H9 (cell line): ENCODE data around the gene ZIC5. TPM values are rescaled to one million over a fixed set of nuclear protein-coding genes. Genes with fewer than 3 reads are reported as not detected.

Experiments
- DNase-seq: peaks from one replicate; pipeline ENCODE4 v3.0.0-alpha.2; 2017
- H2AFZ ChIP-seq: one replicate; pipeline ENCODE4 v1.6.1; 2013; ENCODE audit warnings: mild to moderate bottlenecking, low read length, control low read depth, moderate library complexity
- H2AK5ac ChIP-seq: 2 replicates; pipeline ENCODE4 v1.6.1; 2013; ENCODE audit warnings: low read length, control low read depth, mixed read lengths; ENCODE audit not compliant: insufficient read length
- H2BK120ac ChIP-seq: one replicate; pipeline ENCODE4 v1.6.1; 2013; ENCODE audit warnings: low read depth, mild to moderate bottlenecking, low read length, control low read depth, inconsistent platforms; ENCODE audit not compliant: poor library complexity, severe bottlenecking
- H2BK12ac ChIP-seq: 2 replicates; pipeline ENCODE4 v1.6.1; 2013; ENCODE audit warnings: low read length, control low read depth, mixed read lengths, low read depth; ENCODE audit not compliant: insufficient read length
- H2BK15ac ChIP-seq: 2 replicates; pipeline ENCODE4 v1.6.1; 2013; ENCODE audit warnings: low read depth, low read length, control low read depth
- H2BK20ac ChIP-seq: one replicate; pipeline ENCODE4 v1.6.1; 2013; ENCODE audit warnings: low read depth, mild to moderate bottlenecking, low read length, control low read depth, inconsistent platforms; ENCODE audit not compliant: poor library complexity, severe bottlenecking
- H2BK5ac ChIP-seq: 2 replicates; pipeline ENCODE4 v1.6.1; 2013; ENCODE audit warnings: low read length, control low read depth, mixed read lengths; ENCODE audit not compliant: insufficient read length
- H3K14ac ChIP-seq: 2 replicates; pipeline ENCODE4 v1.6.1; 2013; ENCODE audit warnings: low read length, control low read depth; ENCODE audit not compliant: insufficient read depth
- H3K18ac ChIP-seq: 2 replicates; pipeline ENCODE4 v1.6.1; 2013; ENCODE audit warnings: low read depth, mild to moderate bottlenecking, mixed read lengths, low read length, control low read depth; ENCODE audit not compliant: insufficient read length
- H3K23ac ChIP-seq: 2 replicates; pipeline ENCODE4 v1.6.1; 2013; ENCODE audit warnings: low read length, control low read depth, mixed read lengths, low read depth; ENCODE audit not compliant: insufficient read length
- H3K23me2 ChIP-seq: 2 replicates; pipeline ENCODE4 v1.6.1; 2013; ENCODE audit warnings: low read depth, mild to moderate bottlenecking, mixed read lengths, low read length, control low read depth; ENCODE audit not compliant: insufficient read length, poor library complexity, severe bottlenecking
- H3K27ac ChIP-seq: 2 replicates; pipeline ENCODE4 v1.5.1; 2013; ENCODE audit warnings: low read length, control low read depth, mixed read lengths, low read depth; ENCODE audit not compliant: insufficient read length
- H3K27me3 ChIP-seq: 2 replicates; pipeline ENCODE4 v1.6.1; 2013; ENCODE audit warnings: low read length, control low read depth, inconsistent platforms; ENCODE audit not compliant: insufficient read depth
- H3K4ac ChIP-seq: 2 replicates; pipeline ENCODE4 v1.6.1; 2013; ENCODE audit warnings: low read depth, mild to moderate bottlenecking, control low read depth, inconsistent platforms, low read length, moderate library complexity
- H3K4me1 ChIP-seq: 2 replicates; pipeline ENCODE4 v1.6.1; 2013; ENCODE audit warnings: low read length, control low read depth, inconsistent platforms; ENCODE audit not compliant: insufficient read depth
- H3K4me2 ChIP-seq: 2 replicates; pipeline ENCODE4 v1.6.1; 2013; ENCODE audit warnings: low read length, control low read depth, mixed read lengths; ENCODE audit not compliant: insufficient read length, insufficient read depth
- H3K56ac ChIP-seq: 2 replicates; pipeline ENCODE4 v1.6.1; 2013; ENCODE audit warnings: low read depth, mild to moderate bottlenecking, mixed read lengths, low read length, control low read depth; ENCODE audit not compliant: insufficient read length
- H3K79me1 ChIP-seq: 2 replicates; pipeline ENCODE4 v1.6.1; 2013; ENCODE audit warnings: low read depth, mild to moderate bottlenecking, moderate library complexity, low read length, control low read depth, inconsistent platforms; ENCODE audit not compliant: insufficient read depth, poor library complexity, severe bottlenecking
- H3K79me2 ChIP-seq: 2 replicates; pipeline ENCODE4 v1.6.1; 2013; ENCODE audit warnings: low read length, control low read depth, inconsistent platforms; ENCODE audit not compliant: insufficient read depth
- H3K9ac ChIP-seq: 2 replicates; pipeline ENCODE4 v1.6.1; 2013; ENCODE audit warnings: low read length, control low read depth, mixed read lengths; ENCODE audit not compliant: insufficient read length; ENCODE audit errors: extremely low read depth
- H3K9me3 ChIP-seq: one replicate; pipeline ENCODE4 v1.6.1; 2013; ENCODE audit warnings: low read depth, low read length, inconsistent platforms; ENCODE audit not compliant: control insufficient read depth
- H3T11ph ChIP-seq: one replicate; pipeline ENCODE4 v1.6.1; 2013; ENCODE audit warnings: mild to moderate bottlenecking, low read length, control low read depth, inconsistent platforms
- H4K20me1 ChIP-seq: one replicate; pipeline ENCODE4 v1.6.1; 2013; ENCODE audit not compliant: control insufficient read depth, insufficient read length, insufficient read depth
- H4K5ac ChIP-seq: 2 replicates; pipeline ENCODE4 v1.6.1; 2013; ENCODE audit warnings: low read depth, mild to moderate bottlenecking, mixed read lengths, low read length, control low read depth; ENCODE audit not compliant: insufficient read length
- H4K8ac ChIP-seq: replicated peaks from 2 replicates; pipeline ENCODE4 v1.6.1; 2013; ENCODE audit warnings: low read length, control low read depth, mixed read lengths, low read depth; ENCODE audit not compliant: insufficient read length
- H4K91ac ChIP-seq: 2 replicates; pipeline ENCODE4 v1.6.1; 2013; ENCODE audit warnings: low read depth, mild to moderate bottlenecking, moderate library complexity, mixed read lengths, low read length, control low read depth; ENCODE audit not compliant: insufficient read length
- H3K27ac Mint-ChIP-seq, 3 experiments: 2 replicates in 2 of 3; 3 replicates in 1 of 3; pipeline ENCODE4 v1.8.0; 2020 to 2021; ENCODE audit warnings: mixed read lengths in 3 of 3, mild to moderate bottlenecking in 1 of 3, moderate library complexity in 1 of 3
- H3K27me3 Mint-ChIP-seq: 2 replicates; pipeline ENCODE4 v1.8.0; 2021; ENCODE audit warnings: low read depth, mild to moderate bottlenecking, moderate library complexity, mixed read lengths
- H3K36me3 Mint-ChIP-seq, 3 experiments: 2 replicates in 2 of 3; 3 replicates in 1 of 3; pipeline ENCODE4 v1.8.0; 2020 to 2021; ENCODE audit warnings: low read depth in 3 of 3, mixed read lengths in 3 of 3; ENCODE audit not compliant: insufficient read depth in 1 of 3
- H3K4me1 Mint-ChIP-seq, 2 experiments: 2 replicates each; pipeline ENCODE4 v1.8.0; 2020; ENCODE audit warnings: mixed read lengths in 2 of 2
- H3K4me3 Mint-ChIP-seq, 2 experiments: 2 replicates in 1 of 2; 3 replicates in 1 of 2; pipeline ENCODE4 v1.8.0; 2020 to 2021; ENCODE audit warnings: mild to moderate bottlenecking in 2 of 2, mixed read lengths in 2 of 2, moderate library complexity in 1 of 2
- H3K9me3 Mint-ChIP-seq, 2 experiments: 2 replicates in 1 of 2; 3 replicates in 1 of 2; pipeline ENCODE4 v1.8.0; 2020; ENCODE audit warnings: mild to moderate bottlenecking in 2 of 2, mixed read lengths in 2 of 2, moderate library complexity in 1 of 2
- CTCF ChIP-seq: fragments of 200-600 bp; sonication (generic); conservative IDR thresholded peaks from 3 replicates; pipeline ENCODE4 v1.8.0; 2021; ENCODE audit warnings: antibody characterized with exemption, mild to moderate bottlenecking
- WGBS: extraction: QIAGEN DNeasy Blood & Tissue Kit; methylation state at CpG from one replicate; pipeline ENCODE4 v1.1.7; 2013; ENCODE audit warnings: missing lambda C conversion rate, low lambda C conversion rate, mixed read lengths; ENCODE audit not compliant: insufficient read length; ENCODE audit errors: extremely low coverage; 5-methylcytosine and 5-hydroxymethylcytosine counted together
- total RNA-seq: library from RNA; stranded (reverse); gene quantifications from 2 replicates; pipeline ENCODE4 v1.2.1, GENCODE V29; 2021

ZIC5 gene
- total RNA-seq, 1 experiment from 2014 or later, result 51.9 TPM

GRCh38 chr13:99969919-99970650, 1.5 kb downstream of the ZIC5 start:
- no peak for TF ChIP-seq CTCF
- Histone ChIP-seq H2AK5ac (no peak overlapping the region), H4K20me1 (no peaks in the 10 kb centered on the region), H2BK120ac (no peak overlapping the region), H3K79me1 (no peaks in the 10 kb centered on the region), H3K23me2 (peaks cover 37% of the 10 kb centered on the region), H2AFZ (no peak overlapping the region), H3K4ac (no peak overlapping the region), H3K56ac (no peak overlapping the region), H3K4me1 (peaks cover 5% of the 10 kb centered on the region; the same call in 1 of the 2 replicates), H3K27ac (no peak overlapping the region), H2BK12ac (no peak overlapping the region), H2BK20ac (no peak overlapping the region), H3K79me2 (peaks cover 20% of the 10 kb centered on the region; the same call in 1 of the 2 replicates), H3K9ac (peak overlapping the region; percentile 90), H3K27me3 (no peaks in the 10 kb centered on the region; the same call in 1 of the 2 replicates), H3K9me3 (no peaks in the 10 kb centered on the region), H3K23ac (no peak overlapping the region), H2BK15ac (no peak overlapping the region), H4K91ac (no peak overlapping the region), H3K14ac (peak overlapping the region; percentile 81), H4K5ac (no peak overlapping the region), H3K4me2 (peak overlapping the region; percentile 98), H3T11ph (no peak overlapping the region), H2BK5ac (no peak overlapping the region), H3K18ac (peak overlapping the region; percentile 13), H4K8ac (no peak overlapping the region)
- WGBS, result no CpG with 5 or more reads among the region's 79 CpGs
- H3K36me3 Mint-ChIP-seq, result peaks cover 36 to 43% (median 40%) of the 10 kb centered on the region in 3 experiments
- peak overlapping the region; percentile 96 to 97 for H3K4me3 Mint-ChIP-seq
- peaks cover 9 to 12% of the 10 kb centered on the region in 2 experiments; a peak in 4 of 5 replicates for H3K9me3 Mint-ChIP-seq
- peaks cover 52 to 59% of the 10 kb centered on the region in 2 experiments for H3K4me1 Mint-ChIP-seq
- H3K27me3 Mint-ChIP-seq, result peaks cover 22% of the 10 kb centered on the region
- H3K27ac Mint-ChIP-seq, result peak overlapping the region; percentile 89 to 97 (median 97)
- peak; percentile 88 for DNase-seq
